B cell (primary cell): ENCODE data around the gene MOGAT2. TPM values are rescaled to one million over a fixed set of nuclear protein-coding genes. Genes with fewer than 3 reads are reported as not detected.
A peak's percentile ranks its signal among the peaks of the same experiment; 100 is the strongest.

ENCODE experiments used
- ATAC-seq: fragments of 200-7000 bp; cut with Tn5 transposase; one replicate; pipeline ENCODE4 v1.10.0; 2021; ENCODE audit warnings: low read depth, mild to moderate bottlenecking, moderate number of reproducible peaks, moderate library complexity
- CTCF ChIA-PET: fragments of 350-600 bp; sonication (Branson Sonifier 250); formaldehyde crosslinking; loops from one replicate; lab custom pipeline; 2021; ENCODE audit warnings: antibody characterized with exemption, inconsistent platforms; lab: Charles Lee
- POLR2A ChIA-PET: fragments of 350-600 bp; sonication (Branson Sonifier 250); formaldehyde crosslinking; loops from one replicate; lab custom pipeline; 2021; ENCODE audit warnings: antibody characterized with exemption; lab: Charles Lee
- DNase-seq: peaks from one replicate; pipeline ENCODE4 v3.0.0; 2013
- H2AFZ ChIP-seq: 2 replicates; pipeline ENCODE4 v1.6.1; 2012; ENCODE audit warnings: mild to moderate bottlenecking, low read depth, low read length; ENCODE audit not compliant: insufficient read depth, poor library complexity, severe bottlenecking
- H3K27ac ChIP-seq, 2 donors: 1 replicate in 1 of 2; 2 replicates in 1 of 2; pipeline ENCODE4 v1.5.1; 2012 to 2013; ENCODE audit warnings: low read length in 2 of 2, mild to moderate bottlenecking in 2 of 2, moderate library complexity in 1 of 2
- H3K27me3 ChIP-seq, 4 experiments: fragments of 200-600 bp in 1 of 4; sonication (generic) in 1 of 4; replicated peaks in 1 of 4; 1 replicate in 2 of 4; 2 replicates in 2 of 4; pipeline versions ENCODE4 v1.6.1 to v1.7.0; 2013 to 2016; ENCODE audit warnings: low read length in 3 of 4, mild to moderate bottlenecking in 2 of 4, mixed read lengths in 1 of 4, moderate library complexity in 1 of 4; ENCODE audit not compliant: insufficient read depth in 4 of 4, control insufficient read depth in 3 of 4; ENCODE audit errors: control extremely low read depth in 1 of 4
- H3K36me3 ChIP-seq, 2 experiments: replicated peaks in 1 of 2; 1 replicate in 1 of 2; 2 replicates in 1 of 2; pipeline versions ENCODE4 v1.6.1 to v1.7.1; 2013; ENCODE audit warnings: low read length in 1 of 2; ENCODE audit not compliant: insufficient read depth in 2 of 2, control insufficient read depth in 1 of 2; ENCODE audit errors: control extremely low read depth in 1 of 2, extremely low read depth in 1 of 2
- H3K4me1 ChIP-seq, 2 donors: fragments of 200-600 bp in 1 of 2; sonication (generic) in 1 of 2; 1 replicate in 1 of 2; 2 replicates in 1 of 2; pipeline versions ENCODE4 v1.5.1 to v1.6.1; 2013 to 2017; ENCODE audit warnings: low read length in 2 of 2; ENCODE audit not compliant: control insufficient read depth in 2 of 2, insufficient read depth in 2 of 2
- H3K4me2 ChIP-seq: replicated peaks from 2 replicates; pipeline ENCODE3; 2012; ENCODE audit warnings: mild to moderate bottlenecking, low read depth, low read length; ENCODE audit not compliant: poor library complexity, severe bottlenecking
- H3K4me3 ChIP-seq, 5 experiments: fragments of 200-600 bp in 1 of 5; sonication (generic) in 1 of 5; 1 replicate in 3 of 5; 2 replicates in 2 of 5; pipeline versions ENCODE4 v1.5.1 to v1.7.0; 2011 to 2016; ENCODE audit warnings: low read length in 4 of 5, mild to moderate bottlenecking in 4 of 5, low read depth in 2 of 5, control low read depth in 1 of 5, moderate library complexity in 1 of 5; ENCODE audit not compliant: insufficient read depth in 1 of 5; ENCODE audit errors: control extremely low read depth in 1 of 5, extremely low read depth in 1 of 5
- H3K79me2 ChIP-seq: fragments of 200-600 bp; sonication (generic); one replicate; pipeline ENCODE4 v1.6.0; 2016; ENCODE audit warnings: low read length; ENCODE audit not compliant: control insufficient read depth, insufficient read depth
- H3K9ac ChIP-seq: fragments of 200-600 bp; sonication (generic); 2 replicates; pipeline ENCODE4 v1.6.1; 2017; ENCODE audit warnings: mild to moderate bottlenecking, low read length, moderate library complexity
- H3K9me3 ChIP-seq, 3 donors: one replicate each; pipeline versions ENCODE4 v1.6.1 to v1.7.1; 2013; ENCODE audit warnings: low read length in 2 of 3; ENCODE audit not compliant: control insufficient read depth in 2 of 3, insufficient read depth in 1 of 3; ENCODE audit errors: control extremely low read depth in 1 of 3
- H4K20me1 ChIP-seq: 2 replicates; pipeline ENCODE4 v1.6.0; 2012; ENCODE audit warnings: mild to moderate bottlenecking, low read length; ENCODE audit not compliant: insufficient read depth, control insufficient read depth, poor library complexity, severe bottlenecking
- H3K27ac Mint-ChIP-seq: one replicate; pipeline ENCODE4 v1.8.0; 2021; ENCODE audit warnings: mixed read lengths
- H3K27me3 Mint-ChIP-seq: one replicate; pipeline ENCODE4 v1.8.0; 2021; ENCODE audit warnings: mixed read lengths
- H3K4me1 Mint-ChIP-seq: one replicate; pipeline ENCODE4 v1.8.0; 2021; ENCODE audit warnings: mixed read lengths
- H3K4me3 Mint-ChIP-seq: one replicate; pipeline ENCODE4 v1.8.0; 2021; ENCODE audit warnings: mixed read lengths
- H3K9me3 Mint-ChIP-seq: one replicate; pipeline ENCODE4 v1.8.0; 2022; ENCODE audit warnings: mixed read lengths; ENCODE audit not compliant: insufficient read depth
- CTCF ChIP-seq: fragments of 200-600 bp; IDR thresholded peaks from one replicate; pipeline ENCODE4 v1.8.0; 2022; ENCODE audit warnings: antibody characterized with exemption, mild to moderate bottlenecking
- EZH2 ChIP-seq: IDR thresholded peaks from 2 replicates; pipeline ENCODE4 v1.6.1; 2012; ENCODE audit warnings: borderline replicate concordance, low read depth, mild to moderate bottlenecking, moderate library complexity, low read length; ENCODE audit not compliant: insufficient read depth, poor library complexity, severe bottlenecking
- WGBS: methylation state at CpG from one replicate; pipeline ENCODE4 v1.1.5; 2013; ENCODE audit warnings: missing lambda C conversion rate; ENCODE audit not compliant: insufficient coverage; 5-methylcytosine and 5-hydroxymethylcytosine counted together
- intact Hi-C: fragments of 100-400 bp; cut with micrococcal nuclease; formaldehyde crosslinking; loops from one replicate; pipeline ENCODE4 v1.10.0; 2022
- polyA plus RNA-seq: library from polyadenylated mRNA; depleted of rRNA; stranded (reverse); fragments of >200 nt; gene quantifications from 2 replicates; pipeline ENCODE4 v1.2.3, GENCODE V29; 2012
- total RNA-seq, 2 donors: library from RNA; stranded (reverse); fragments of 120-200 nt in 1 of 2; gene quantifications; 1 replicate in 1 of 2; 2 replicates in 1 of 2; pipeline versions ENCODE4 v1.2.3 to v1.2.4, GENCODE V29; 2013 to 2022

The MOGAT2 gene
- total and polyA plus RNA-seq, 2 donors (not counting 1 experiment from before 2014, with no cell fraction given), result not detected

DNA sequence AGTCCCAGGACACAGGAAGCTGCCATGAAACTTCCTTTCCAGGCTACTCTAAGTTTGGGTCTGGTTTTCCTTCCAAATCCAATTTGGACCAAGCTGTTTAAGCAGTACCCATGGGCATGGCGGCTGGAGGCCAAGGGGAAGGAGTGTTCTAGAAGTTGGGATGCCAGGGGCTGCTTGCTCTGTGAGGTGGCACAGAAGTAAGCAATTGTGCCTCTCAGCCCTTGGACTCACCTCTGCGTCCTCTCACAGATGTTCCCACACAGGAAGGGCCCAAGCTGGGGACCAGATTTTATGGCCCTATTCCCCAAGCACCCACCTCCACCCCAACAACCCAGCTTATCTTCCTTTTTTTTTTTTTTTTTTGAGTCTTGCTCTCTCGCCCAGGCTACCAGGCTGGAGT lies 47.5 kb downstream of the MOGAT2 start:
- Histone ChIP-seq H3K36me3 (no peaks in the 10 kb centered on the region), H4K20me1 (no peaks in the 10 kb centered on the region), H3K27me3 (no peaks in the 10 kb centered on the region), H3K9ac (no peak overlapping the region), H3K79me2 (no peaks in the 10 kb centered on the region), H3K4me3 (no peak overlapping the region), H3K9me3 (no peaks in the 10 kb centered on the region), H2AFZ (no peak overlapping the region), H3K4me1 (peaks cover 21 to 28% of the 10 kb centered on the region in 2 donors), H3K27ac (no peak overlapping the region), H3K4me2 (no peak overlapping the region)
- peaks cover 24% of the 10 kb centered on the region for H3K4me1 Mint-ChIP-seq
- intact Hi-C loops, result loop anchor here (5.0 kb wide), 1 partner anchor 677 kb away; no protein-coding TSS in a partner anchor
- no peaks in the 10 kb centered on the region for H3K27me3 Mint-ChIP-seq
- ATAC-seq (no peak), DNase-seq (no peak)
- WGBS, result 81% methylated on average over 2 of the region's 3 CpGs
- ChIA-PET CTCF (interaction anchor here (1.1 kb wide), 1 partner anchor 52 kb away, joined by 5 read pairs; no protein-coding TSS in a partner anchor), POLR2A (no interaction called here)
- no peaks in the 10 kb centered on the region for H3K9me3 Mint-ChIP-seq
- no peak overlapping the region for H3K27ac Mint-ChIP-seq
- no peak for TF ChIP-seq EZH2
- TF ChIP-seq CTCF, result no peak
- H3K4me3 Mint-ChIP-seq, result no peak overlapping the region

- intact Hi-C loops, result loop anchor here (5.0 kb wide), 1 partner anchor 676 kb away; no protein-coding TSS in a partner anchor
- H3K27ac ChIP-seq, result no peak overlapping the region
- Mint-ChIP-seq H3K4me3 (no peak overlapping the region), H3K27me3 (no peaks in the 10 kb centered on the region), H3K4me1 (peaks cover 38% of the 10 kb centered on the region), H3K9me3 (no peaks in the 10 kb centered on the region), H3K27ac (peak overlapping the region; percentile 1)
- DNase-seq, result no peak
- H3K79me2 ChIP-seq, result no peaks in the 10 kb centered on the region
- H2AFZ ChIP-seq, result no peak overlapping the region
- no peak overlapping the region for H3K9ac ChIP-seq
- ATAC-seq, result no peak
- 86% methylated on average over 4 of the region's 4 CpGs for WGBS
- H3K36me3 ChIP-seq, result no peaks in the 10 kb centered on the region
- H3K4me3 ChIP-seq, result no peak overlapping the region
- ChIA-PET CTCF (no interaction called here), POLR2A (no interaction called here)
- no peaks in the 10 kb centered on the region for H3K27me3 ChIP-seq
- H3K9me3 ChIP-seq, result no peaks in the 10 kb centered on the region
- TF ChIP-seq CTCF (no peak), EZH2 (no peak)
- no peaks in the 10 kb centered on the region for H4K20me1 ChIP-seq
- peaks cover 21 to 31% of the 10 kb centered on the region in 2 donors for H3K4me1 ChIP-seq
- no peak overlapping the region for H3K4me2 ChIP-seq
These were observed 49.0 kb downstream of the MOGAT2 start for GRCh38 chr11:75766443-75767227.
